Nucleus accumbens (tissue), 56 donors: ENCODE results near the gene DCN.

Experiments used
- DNase-seq, 56 donors: peaks; one replicate each; lab custom pipeline; 2025; lab: John Stamatoyannopoulos, UW

The DCN gene

DNA sequence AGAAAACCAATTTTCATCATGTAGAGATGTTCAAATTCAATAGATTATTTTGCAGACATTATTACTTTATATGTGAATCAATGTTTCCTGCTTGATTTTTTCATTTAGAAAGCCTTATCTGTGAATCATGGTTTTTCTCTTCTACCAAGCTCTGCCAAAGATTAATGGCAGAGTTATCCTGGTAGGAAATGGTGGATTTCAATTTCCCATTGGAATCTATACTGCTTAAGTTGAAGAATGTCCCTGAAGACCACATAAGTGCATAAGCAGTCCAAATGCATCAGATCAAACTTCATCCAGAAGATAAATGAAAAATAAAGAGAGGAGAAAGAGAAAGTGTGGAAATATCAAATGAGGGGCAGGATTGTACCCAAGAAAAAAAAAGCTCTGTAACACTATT, 76.3 kb downstream of the DCN start:
- DNase-seq: no peak

GRCh38 chr12:91105807-91106206, 76.8 kb downstream of the DCN start:
- no peak for DNase-seq

GRCh38 chr12:91104812-91105466, 77.7 kb downstream of the DCN start:
- DNase-seq: no peak

- no peak for DNase-seq
Measured at GRCh38 chr12:91103624-91104023, 79.0 kb downstream of the DCN start.

DNA sequence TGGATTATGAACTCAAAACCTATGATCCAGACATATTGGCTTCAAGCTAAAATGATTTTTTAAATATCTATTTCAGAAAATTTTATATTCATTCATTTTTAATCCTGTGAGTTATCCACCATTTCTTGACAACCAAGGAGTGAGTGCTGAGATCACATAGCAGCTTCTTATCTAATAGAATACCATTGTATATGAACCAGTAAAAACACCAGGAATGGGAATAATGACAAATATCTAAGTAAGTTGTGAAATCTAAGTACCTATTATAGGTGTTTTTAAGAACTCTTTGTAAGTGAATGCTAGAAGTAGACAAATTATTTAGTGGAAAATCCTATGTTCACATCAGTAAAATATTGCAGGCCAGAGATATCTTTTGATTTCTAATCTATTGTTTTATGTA, 79.5 kb downstream of the DCN start:
- no peak for DNase-seq

DNA sequence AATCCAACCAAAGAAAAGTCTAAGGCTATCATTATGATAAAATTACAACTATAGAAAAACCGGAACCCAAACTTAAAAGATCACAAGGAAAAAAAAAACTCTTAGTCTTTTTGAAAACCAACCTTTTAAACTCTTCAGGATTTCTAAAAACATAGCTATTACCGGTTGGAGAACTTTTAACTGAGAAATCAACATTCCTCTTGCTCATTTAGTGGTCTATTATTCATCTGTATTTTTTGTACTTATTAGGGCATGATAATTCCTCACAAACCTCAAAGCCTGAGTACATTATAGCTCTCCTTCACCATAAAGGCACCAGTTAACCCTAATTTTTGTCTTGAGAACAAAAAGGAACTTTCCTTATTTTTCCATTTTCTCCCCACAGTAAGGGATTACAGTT, 81.7 kb downstream of the DCN start:
- DNase-seq: no peak

DNA sequence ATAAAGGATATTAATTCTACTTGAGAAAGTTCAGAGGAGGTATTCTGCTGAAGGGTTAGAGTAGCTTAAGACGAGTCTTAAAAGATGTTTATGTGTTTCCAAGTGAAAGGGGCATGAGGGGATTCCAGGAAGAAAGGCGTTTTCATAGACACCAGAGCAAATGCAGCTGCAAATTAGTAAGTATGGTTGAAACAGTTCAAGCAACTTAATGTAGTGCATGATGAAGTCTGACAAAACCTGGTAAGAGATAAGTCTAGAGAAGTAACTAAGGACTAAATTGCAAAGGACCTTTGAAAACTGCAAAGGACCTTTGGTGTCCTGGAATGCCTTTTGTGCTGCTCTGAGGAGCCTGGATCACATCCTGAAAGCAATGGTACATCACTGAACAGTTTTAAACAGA, 82.8 kb downstream of the DCN start:
- no peak for DNase-seq

DNA sequence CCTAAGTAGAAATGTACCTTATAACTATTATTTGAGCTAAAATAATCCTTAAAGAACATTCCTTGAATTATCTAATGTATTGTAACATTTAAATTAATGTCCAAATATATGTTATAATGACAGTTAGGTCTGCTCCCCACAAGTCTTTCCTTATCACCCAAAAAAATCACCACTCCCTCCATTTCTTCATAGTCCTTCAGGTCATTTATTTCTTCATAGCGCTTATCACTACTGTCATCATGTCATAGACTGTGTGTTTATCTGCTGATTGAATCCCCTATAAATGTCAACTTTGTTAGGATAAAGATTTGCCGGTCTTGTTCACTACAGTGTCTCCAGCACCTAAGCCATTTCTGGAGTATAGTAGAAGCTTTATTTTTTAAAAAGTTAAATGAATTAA, 83.3 kb downstream of the DCN start:
- DNase-seq: no peak

DNA sequence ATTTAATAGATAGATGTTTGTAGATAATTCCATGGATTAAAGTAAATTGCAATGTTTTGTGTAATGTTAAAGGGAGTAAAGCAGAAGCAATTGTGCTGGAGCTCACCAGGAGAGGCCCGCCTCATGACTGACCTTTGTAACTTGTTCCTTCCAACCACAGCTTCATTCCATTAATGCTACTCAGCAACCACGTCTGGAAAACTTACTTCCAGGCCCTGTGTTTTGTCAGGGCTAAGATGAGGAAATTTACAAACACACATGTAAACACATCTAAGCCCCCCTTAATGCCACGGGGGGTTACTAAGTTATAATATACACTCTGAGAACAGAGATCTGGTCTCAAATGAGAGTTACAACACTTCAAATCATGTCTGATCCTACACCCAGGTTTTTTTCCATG, 83.7 kb downstream of the DCN start:
- DNase-seq: no peak

- DNase-seq: no peak
Measured at GRCh38 chr12:91098461-91098860, 84.2 kb downstream of the DCN start.

- no peak for DNase-seq
Measured at GRCh38 chr12:91094957-91095356, 87.7 kb downstream of the DCN start.

- no peak for DNase-seq
Measured at GRCh38 chr12:91094032-91094662, 88.5 kb downstream of the DCN start.

DNA sequence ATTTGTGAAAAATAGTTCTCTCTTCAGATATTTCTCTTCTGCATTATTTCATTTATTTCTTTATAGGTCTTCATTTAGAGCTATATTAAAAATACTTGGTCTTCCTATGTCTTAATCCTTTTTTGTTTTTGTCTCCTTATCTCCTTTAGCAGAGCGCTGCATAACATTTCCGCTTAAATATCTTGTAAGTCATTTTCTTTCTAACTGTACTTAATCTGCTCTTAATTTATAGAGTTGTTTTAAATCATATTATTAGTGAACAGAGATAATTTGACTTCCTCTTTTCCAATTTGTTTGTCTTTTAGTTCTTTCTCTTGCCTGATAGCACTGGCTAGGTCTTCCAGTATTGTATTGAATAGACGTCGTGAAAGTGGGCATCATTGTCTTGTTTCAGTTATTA, 89.3 kb downstream of the DCN start:
- DNase-seq: no peak

DNA sequence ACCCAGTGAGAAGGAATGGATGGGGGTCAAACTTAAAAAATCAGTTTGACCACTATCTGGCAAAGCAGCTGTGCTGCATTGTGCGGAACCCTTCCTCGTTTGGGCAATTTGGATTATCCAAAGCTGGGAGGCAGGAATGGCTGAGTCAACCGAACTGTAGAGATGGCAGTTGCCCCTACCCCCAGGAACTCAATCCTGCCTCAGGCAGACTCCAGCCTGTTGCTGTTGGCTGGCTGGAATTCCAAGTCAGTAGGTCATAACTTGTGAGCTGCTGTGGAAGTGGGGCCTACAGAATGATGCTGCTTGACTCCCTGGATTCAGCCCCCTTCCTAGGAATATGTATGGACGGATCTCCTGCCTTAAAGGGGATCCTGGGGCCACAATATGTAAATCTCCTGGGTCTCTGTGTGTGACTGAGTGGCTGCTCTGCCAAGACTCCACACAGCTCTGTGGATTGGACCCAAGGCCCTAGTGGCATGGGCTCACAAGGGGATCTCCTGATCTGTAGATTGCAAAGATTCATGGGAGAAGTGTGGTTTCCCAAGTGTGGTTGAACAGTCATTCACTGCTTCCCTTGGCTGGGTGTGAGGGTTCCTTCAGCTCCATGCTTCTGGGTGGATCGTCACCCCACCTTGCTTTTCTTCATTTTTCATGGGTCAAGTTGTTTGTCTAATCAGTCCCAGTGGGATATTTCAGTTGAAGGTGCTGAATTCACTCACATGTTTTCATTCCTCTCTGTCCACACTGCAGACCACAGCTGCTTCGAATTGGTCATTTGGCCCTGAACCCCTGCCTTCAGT, 90.5 kb downstream of the DCN start:
- no peak for DNase-seq
